ENCODE measurements around the gene PLXNB1.
A peak's percentile ranks its signal among the peaks of the same experiment; 100 is the strongest.

The PLXNB1 gene

DNA sequence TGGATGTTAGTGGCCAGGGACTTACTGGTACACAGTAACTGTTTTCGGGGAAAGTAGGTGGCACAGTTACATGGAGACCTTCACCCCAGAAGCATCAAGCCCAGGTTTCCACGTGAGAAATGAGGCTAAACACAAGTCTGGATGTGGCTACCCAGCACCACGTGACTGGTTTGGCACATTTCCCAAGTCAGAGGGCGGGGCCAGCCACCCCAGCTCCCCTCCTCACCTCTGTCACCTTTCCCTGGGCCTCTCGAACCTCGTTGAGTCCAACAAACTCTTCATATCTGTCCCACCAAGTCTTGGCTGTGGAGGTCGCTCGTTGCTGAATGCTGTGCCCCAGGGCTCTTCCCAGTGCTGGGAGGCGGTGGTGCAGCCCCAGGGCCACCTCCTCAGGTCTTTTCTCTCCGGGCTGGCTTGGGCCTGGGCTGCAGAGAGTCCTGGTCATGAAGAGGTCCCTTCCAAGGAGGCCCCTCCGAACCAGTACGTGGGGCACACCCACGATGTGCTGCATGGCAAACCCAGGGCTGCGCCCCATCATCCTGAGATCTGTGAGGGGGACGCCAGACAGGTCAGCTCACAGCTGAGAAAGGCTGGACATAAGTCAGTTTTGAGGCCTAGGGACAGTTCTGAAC is 4.8 kb upstream of the PLXNB1 start:
- no peak overlapping the region for H3K4me3 ChIP-seq (ENCODE audit: low read depth, low read length)
- no peak for TF ChIP-seq CTCF (IDR thresholded peaks at IDR 0.05; ENCODE audit: borderline replicate concordance, insufficient read depth, low read depth, low read length)

- no peak for TF ChIP-seq CTCF (IDR thresholded peaks at IDR 0.05; ENCODE audit: borderline replicate concordance, insufficient read depth, low read depth, low read length)
- no peak overlapping the region for H3K4me3 ChIP-seq (ENCODE audit: low read depth, low read length)
Observed at GRCh38 chr3:48433472-48434118, 3.7 kb upstream of the PLXNB1 start.

DNA sequence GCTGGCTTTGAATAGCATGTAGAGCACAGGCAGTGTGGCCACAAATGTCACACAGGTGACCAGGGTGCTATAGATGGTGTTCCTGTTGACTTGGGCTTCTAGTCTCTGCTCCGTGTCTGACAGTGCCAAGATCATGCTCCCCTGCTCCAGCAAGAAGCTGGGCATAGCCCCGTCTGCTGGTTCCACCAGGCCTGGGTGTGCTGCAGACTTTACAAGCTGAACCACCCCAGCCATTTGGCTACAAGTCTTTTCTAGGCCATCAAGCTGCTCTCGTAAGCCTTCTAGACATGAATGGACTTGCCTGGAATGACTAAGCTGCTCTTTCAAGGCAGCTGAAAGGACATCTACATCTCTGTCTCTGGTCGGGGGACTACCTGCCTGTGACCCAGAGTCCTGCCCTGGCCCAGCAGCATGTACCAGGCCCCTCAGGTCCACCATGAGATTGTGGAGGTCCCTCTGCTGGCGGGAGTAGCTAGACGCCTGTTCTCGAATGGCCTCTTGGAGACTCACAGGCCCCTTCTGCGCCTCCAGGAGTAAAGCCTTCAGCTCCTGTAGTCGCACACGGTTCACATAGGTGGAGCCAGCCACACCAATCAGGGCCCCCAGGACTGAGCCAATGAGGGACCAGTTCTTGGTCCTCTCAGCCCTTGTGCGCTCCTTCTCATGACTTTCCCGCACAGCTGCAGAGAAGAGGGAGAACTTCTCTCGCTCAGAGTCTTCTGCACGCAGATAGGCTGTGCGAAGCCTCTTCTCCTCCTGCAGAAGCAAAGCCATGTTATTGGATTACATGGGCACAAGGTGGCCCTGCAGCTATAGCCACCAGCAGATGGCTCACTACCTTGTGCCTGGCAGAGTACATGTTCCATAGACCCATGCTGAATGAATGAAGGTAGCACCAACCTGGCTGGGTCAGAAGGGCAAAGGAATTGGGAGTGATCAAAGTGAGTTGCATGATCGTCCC is 2.8 kb upstream of the PLXNB1 start:
- no peak; the same call in 1 of the 2 replicates for TF ChIP-seq CTCF (IDR thresholded peaks at IDR 0.05; ENCODE audit: borderline replicate concordance, insufficient read depth, low read depth, low read length)
- no peak overlapping the region for H3K4me3 ChIP-seq (ENCODE audit: low read depth, low read length)

DNA sequence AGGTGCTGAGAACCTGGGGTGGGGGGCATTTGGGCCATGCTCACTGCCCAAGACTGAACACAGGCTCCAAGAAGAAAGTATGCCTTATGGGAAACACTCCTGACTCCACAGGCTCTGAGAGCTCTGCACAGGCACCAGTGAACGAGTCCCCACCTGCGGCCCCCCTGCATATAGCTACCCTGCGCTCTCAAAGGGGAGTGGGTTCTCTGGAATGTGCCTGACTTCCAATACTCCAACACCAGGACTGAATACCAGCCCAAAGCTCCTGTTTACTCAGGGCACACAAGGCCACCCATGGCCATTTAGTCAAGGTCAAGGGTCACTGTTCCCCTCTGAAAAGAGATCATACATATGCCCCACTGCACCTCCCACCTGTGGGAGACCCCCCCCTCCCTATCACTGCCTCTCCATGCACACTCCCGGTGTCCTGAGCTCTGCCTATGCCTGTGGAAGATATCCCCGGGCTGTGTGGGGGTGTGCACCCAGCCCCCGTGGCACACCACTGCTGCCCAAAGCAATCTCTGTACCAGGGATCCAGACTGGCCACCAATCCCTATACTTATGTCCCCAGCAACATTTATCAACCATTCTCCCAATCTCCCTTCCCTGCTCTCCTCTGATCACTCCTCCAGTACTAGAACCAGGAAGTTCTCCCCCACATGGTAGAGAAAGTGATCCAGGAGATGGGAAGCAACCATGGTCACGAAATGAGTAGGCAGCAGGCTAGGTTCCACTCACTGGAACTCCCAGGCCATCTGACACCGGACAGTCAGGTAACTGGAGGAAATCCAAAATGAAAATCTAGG is 1.5 kb upstream of the PLXNB1 start:
- no peak overlapping the region for H3K4me3 ChIP-seq (ENCODE audit: low read depth, low read length)
- TF ChIP-seq CTCF (IDR thresholded peaks at IDR 0.05; ENCODE audit: borderline replicate concordance, insufficient read depth, low read depth, low read length): no peak

GRCh38 chr3:48430708-48431101 is 819 bp upstream of the PLXNB1 start:
- TF ChIP-seq CTCF (IDR thresholded peaks at IDR 0.05; ENCODE audit: borderline replicate concordance, insufficient read depth, low read depth, low read length): no peak
- no peak overlapping the region for H3K4me3 ChIP-seq (ENCODE audit: low read depth, low read length)

GRCh38 chr3:48429317-48429959 is 448 bp downstream of the PLXNB1 start:
- peak overlapping the region; percentile 75 for H3K4me3 ChIP-seq (ENCODE audit: low read depth, low read length)
- TF ChIP-seq CTCF (IDR thresholded peaks at IDR 0.05; ENCODE audit: borderline replicate concordance, insufficient read depth, low read depth, low read length): no peak
